Activated CD4-positive, alpha-beta T cell treated with anti-CD3 and anti-CD28 coated beads for 36 hours (primary cell): Measurements from ENCODE around the gene OTC. TPM values are rescaled to one million over a fixed set of nuclear protein-coding genes. Genes with fewer than 3 reads are reported as not detected.

ENCODE experiments used
- total RNA-seq, 2 experiments: library from RNA; stranded (reverse); gene quantifications; one replicate each; pipeline ENCODE4 v1.2.3, GENCODE V29; 2021

Gene OTC
- total RNA-seq, 2 experiments from 2014 or later: not detected

Other genes starting within 250 kb of the OTC start
- not detected for gene SRPX, start 131.7 kb upstream of the OTC start, total RNA-seq
- 1 to 10 TPM; 6.4 to 7.1 TPM for gene RPGR, start 25.1 kb upstream of the OTC start, total RNA-seq
- under 1 TPM; 0.42 to 0.85 TPM for gene TSPAN7, start 208.9 kb downstream of the OTC start, total RNA-seq